Measurements from ENCODE around the gene PSAPL1.

DNA sequence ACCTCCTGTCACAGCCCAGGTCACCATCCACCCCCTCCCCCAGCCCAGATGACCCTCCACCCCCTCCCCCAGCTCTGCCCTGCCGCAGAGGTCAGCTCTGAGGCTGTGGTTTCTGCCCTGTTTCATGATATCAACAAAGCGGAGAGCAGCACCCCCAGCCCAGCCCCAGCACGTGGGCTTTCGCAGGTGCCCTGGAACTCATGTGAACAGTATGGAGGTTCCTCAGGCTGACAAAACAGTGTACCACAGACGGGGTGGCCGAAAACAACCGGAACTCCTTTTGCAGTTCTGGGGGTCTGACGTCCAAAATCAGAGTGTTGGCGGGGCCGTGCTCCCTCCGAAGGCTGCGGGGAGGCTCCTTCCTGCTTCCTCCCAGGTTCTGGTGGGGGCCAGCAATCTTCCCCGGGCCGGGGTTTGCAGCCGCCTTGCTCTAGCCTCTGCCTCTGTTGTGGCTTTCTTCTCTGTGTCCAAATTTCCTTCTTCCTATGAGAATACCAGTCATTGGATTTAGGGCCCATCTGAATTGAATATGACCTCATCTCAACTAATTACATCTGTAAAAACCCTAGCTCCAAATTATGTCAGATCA, 7.9 kb upstream of the PSAPL1 start:
- no peak for TF ChIP-seq ZNF274 (IDR thresholded peaks at IDR 0.05; ENCODE audit: low read depth, low read length)
- no peak for TF ChIP-seq YY1 (IDR thresholded peaks at IDR 0.05; ENCODE audit: insufficient read depth, insufficient read length)
- TF ChIP-seq SUZ12 (IDR thresholded peaks at IDR 0.05; ENCODE audit: extremely low read depth, insufficient read depth, insufficient read length): no peak
